Neural cell (in vitro differentiated cells): ENCODE data around the gene OBSCN. TPM values are rescaled to one million over a fixed set of nuclear protein-coding genes. Genes with fewer than 3 reads are reported as not detected.

Experiments
- H2AFZ ChIP-seq: fragments of 200-600, 300-800 bp; sonication (generic), shearing (Covaris generic); 2 replicates; pipeline ENCODE4 v1.6.0; 2014; ENCODE audit warnings: low read depth, mild to moderate bottlenecking, antibody characterized with exemption, low read length, moderate library complexity
- H3F3A ChIP-seq: fragments of 200-600 bp; shearing (Covaris generic); 2 replicates; pipeline ENCODE4 v1.6.1; 2016; ENCODE audit warnings: mild to moderate bottlenecking, moderate library complexity, mixed read lengths, antibody characterized with exemption, low read length; ENCODE audit not compliant: insufficient read depth, poor library complexity, severe bottlenecking
- H3K27ac ChIP-seq: fragments of 200-600, 300-800 bp; sonication (generic), shearing (Covaris generic); 2 replicates; pipeline ENCODE4 v1.5.1; 2014; ENCODE audit warnings: mild to moderate bottlenecking, low read length, moderate library complexity
- H3K27me3 ChIP-seq: fragments of 300-800, 200-600 bp; sonication (generic), shearing (Covaris generic); 2 replicates; pipeline ENCODE4 v1.6.0; 2014; ENCODE audit warnings: mild to moderate bottlenecking, low read depth, low read length, moderate library complexity; ENCODE audit not compliant: insufficient read depth
- H3K36me3 ChIP-seq: fragments of 300-800, 200-600 bp; sonication (generic), shearing (Covaris generic); 2 replicates; pipeline ENCODE4 v1.5.1; 2014; ENCODE audit warnings: mild to moderate bottlenecking, antibody characterized with exemption, low read length, moderate library complexity; ENCODE audit not compliant: insufficient read depth
- H3K4me2 ChIP-seq: fragments of 300-800, 200-600 bp; sonication (generic), shearing (Covaris generic); 2 replicates; pipeline ENCODE4 v1.6.0; 2014; ENCODE audit warnings: mild to moderate bottlenecking, low read length
- H3K4me3 ChIP-seq: fragments of 300-800, 200-600 bp; sonication (generic), shearing (Covaris generic); 2 replicates; pipeline ENCODE4 v1.5.1; 2014; ENCODE audit warnings: mild to moderate bottlenecking, low read length, moderate library complexity
- H3K79me2 ChIP-seq: fragments of 200-600 bp; shearing (Covaris generic); replicated peaks from 2 replicates; pipeline ENCODE4 v1.6.0; 2014; ENCODE audit warnings: mild to moderate bottlenecking, low read length, moderate library complexity; ENCODE audit not compliant: insufficient read depth
- H3K9ac ChIP-seq: fragments of 300-800, 200-600 bp; sonication (generic), shearing (Covaris generic); 2 replicates; pipeline ENCODE4 v1.6.1; 2016; ENCODE audit warnings: mild to moderate bottlenecking, low read length, mixed read lengths
- H3K9me2 ChIP-seq: fragments of 200-600 bp; shearing (Covaris generic); 2 replicates; pipeline ENCODE4 v1.6.1; 2016; ENCODE audit warnings: mild to moderate bottlenecking, low read length, mixed read lengths; ENCODE audit not compliant: insufficient read depth
- H3K9me3 ChIP-seq: fragments of 200-600, 300-800 bp; sonication (generic), shearing (Covaris generic); 2 replicates; pipeline ENCODE4 v1.6.1; 2016; ENCODE audit warnings: mild to moderate bottlenecking, mixed run types, low read length, moderate library complexity, mixed read lengths
- H4K20me1 ChIP-seq: fragments of 200-600 bp; shearing (Covaris generic); 2 replicates; pipeline ENCODE4 v1.6.1; 2016; ENCODE audit warnings: mild to moderate bottlenecking, mixed run types; ENCODE audit not compliant: insufficient read depth
- EP300 ChIP-seq: fragments of 450-650 bp; conservative IDR thresholded peaks from 2 replicates; pipeline ENCODE4 v1.6.1; 2014; ENCODE audit warnings: antibody characterized with exemption, mild to moderate bottlenecking, moderate library complexity; ENCODE audit not compliant: poor library complexity, severe bottlenecking
- EZH2 ChIP-seq: fragments of 200-600, 300-800 bp; shearing (Covaris generic), sonication (generic); IDR thresholded peaks from 2 replicates; pipeline ENCODE4 v1.6.1; 2014; ENCODE audit warnings: antibody characterized with exemption, low read length, borderline replicate concordance, mild to moderate bottlenecking; ENCODE audit not compliant: insufficient read depth, poor library complexity, severe bottlenecking
- MXI1 ChIP-seq: fragments of 450-650 bp; conservative IDR thresholded peaks from 2 replicates; pipeline ENCODE4 v1.6.1; 2014; ENCODE audit warnings: antibody characterized with exemption, mild to moderate bottlenecking; ENCODE audit not compliant: poor library complexity, severe bottlenecking
- POLR2AphosphoS5 ChIP-seq: IDR thresholded peaks from 2 replicates; pipeline ENCODE4 v1.6.1; 2012
- RAD21 ChIP-seq: fragments of 450-650 bp; conservative IDR thresholded peaks from 2 replicates; pipeline ENCODE4 v1.6.1; 2014; ENCODE audit warnings: antibody characterized with exemption, mild to moderate bottlenecking, moderate library complexity
- SMC3 ChIP-seq: fragments of 450-650 bp; conservative IDR thresholded peaks from 2 replicates; pipeline ENCODE4 v1.6.1; 2014; ENCODE audit warnings: antibody characterized with exemption, mild to moderate bottlenecking, moderate library complexity; ENCODE audit not compliant: poor library complexity
- TAF1 ChIP-seq: IDR thresholded peaks from 2 replicates; pipeline ENCODE4 v1.6.1; 2012; ENCODE audit warnings: low read depth
- polyA plus RNA-seq: library from polyadenylated mRNA; depleted of rRNA; stranded (reverse); fragments of >200 nt; gene quantifications from 2 replicates; pipeline ENCODE4 v1.2.3, GENCODE V29; 2014
- TF ChIP-seq, protein P1 (sequence below): IDR thresholded peaks from 2 replicates; pipeline ENCODE4 v1.6.1; 2012; ENCODE audit warnings: borderline replicate concordance
- TF ChIP-seq, protein P2 (sequence below): fragments of 450-650 bp; IDR thresholded peaks from 2 replicates; pipeline ENCODE4 v1.5.1; 2014; ENCODE audit warnings: antibody characterized with exemption, mild to moderate bottlenecking, moderate library complexity; ENCODE audit not compliant: poor library complexity, severe bottlenecking

Gene OBSCN
- polyA plus RNA-seq, 1 donor from 2014 or later: 7.2 TPM

DNA sequence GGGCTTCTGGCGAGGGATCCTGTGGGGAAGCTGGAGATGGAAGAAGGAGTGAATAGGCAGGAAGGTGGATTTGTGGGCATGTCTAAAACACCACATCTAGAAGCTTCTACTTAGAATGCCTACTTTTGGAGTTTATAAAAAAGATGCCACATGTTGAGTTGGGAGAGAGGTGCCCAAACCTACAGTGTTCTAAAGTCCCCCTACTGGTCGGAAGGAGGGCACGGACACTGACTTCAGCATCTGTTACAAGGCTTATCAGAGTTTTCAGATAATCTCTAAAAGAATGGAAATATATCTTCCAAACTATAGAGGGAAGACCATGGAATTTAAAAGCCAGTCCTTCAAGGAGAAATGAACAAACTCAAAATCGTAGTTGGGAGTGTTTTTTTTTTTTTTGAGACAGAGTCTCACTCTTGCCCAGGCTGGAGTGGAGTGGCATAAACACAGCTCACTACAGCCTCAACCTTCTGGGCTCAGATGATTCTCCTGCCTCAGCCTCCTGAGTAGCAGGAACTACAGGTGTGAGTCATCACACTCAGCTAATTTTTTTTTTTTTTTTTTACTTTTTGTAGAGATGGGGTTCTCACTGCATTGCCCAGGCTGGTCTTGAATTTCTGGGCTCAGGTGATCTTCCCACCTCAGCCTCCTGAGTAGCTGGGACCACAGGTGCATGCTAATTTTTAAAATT lies 27.4 kb upstream of the OBSCN start:
- Histone ChIP-seq H3K27ac (no peak overlapping the region), H3K9me2 (no peaks in the 10 kb centered on the region), H3K9me3 (no peaks in the 10 kb centered on the region), H3K9ac (no peak overlapping the region), H3K4me3 (no peak overlapping the region), H3K36me3 (no peaks in the 10 kb centered on the region), H3K79me2 (no peaks in the 10 kb centered on the region), H3K27me3 (no peaks in the 10 kb centered on the region), H3K4me2 (no peak overlapping the region), H4K20me1 (no peaks in the 10 kb centered on the region), H2AFZ (no peak overlapping the region), H3F3A (no peaks in the 10 kb centered on the region)
- no peak for TF ChIP-seq EP300
- TF ChIP-seq TAF1: no peak
- TF ChIP-seq EZH2: no peak
- no peak for TF ChIP-seq RAD21
- TF ChIP-seq POLR2AphosphoS5: no peak
- TF ChIP-seq, protein P1, sequence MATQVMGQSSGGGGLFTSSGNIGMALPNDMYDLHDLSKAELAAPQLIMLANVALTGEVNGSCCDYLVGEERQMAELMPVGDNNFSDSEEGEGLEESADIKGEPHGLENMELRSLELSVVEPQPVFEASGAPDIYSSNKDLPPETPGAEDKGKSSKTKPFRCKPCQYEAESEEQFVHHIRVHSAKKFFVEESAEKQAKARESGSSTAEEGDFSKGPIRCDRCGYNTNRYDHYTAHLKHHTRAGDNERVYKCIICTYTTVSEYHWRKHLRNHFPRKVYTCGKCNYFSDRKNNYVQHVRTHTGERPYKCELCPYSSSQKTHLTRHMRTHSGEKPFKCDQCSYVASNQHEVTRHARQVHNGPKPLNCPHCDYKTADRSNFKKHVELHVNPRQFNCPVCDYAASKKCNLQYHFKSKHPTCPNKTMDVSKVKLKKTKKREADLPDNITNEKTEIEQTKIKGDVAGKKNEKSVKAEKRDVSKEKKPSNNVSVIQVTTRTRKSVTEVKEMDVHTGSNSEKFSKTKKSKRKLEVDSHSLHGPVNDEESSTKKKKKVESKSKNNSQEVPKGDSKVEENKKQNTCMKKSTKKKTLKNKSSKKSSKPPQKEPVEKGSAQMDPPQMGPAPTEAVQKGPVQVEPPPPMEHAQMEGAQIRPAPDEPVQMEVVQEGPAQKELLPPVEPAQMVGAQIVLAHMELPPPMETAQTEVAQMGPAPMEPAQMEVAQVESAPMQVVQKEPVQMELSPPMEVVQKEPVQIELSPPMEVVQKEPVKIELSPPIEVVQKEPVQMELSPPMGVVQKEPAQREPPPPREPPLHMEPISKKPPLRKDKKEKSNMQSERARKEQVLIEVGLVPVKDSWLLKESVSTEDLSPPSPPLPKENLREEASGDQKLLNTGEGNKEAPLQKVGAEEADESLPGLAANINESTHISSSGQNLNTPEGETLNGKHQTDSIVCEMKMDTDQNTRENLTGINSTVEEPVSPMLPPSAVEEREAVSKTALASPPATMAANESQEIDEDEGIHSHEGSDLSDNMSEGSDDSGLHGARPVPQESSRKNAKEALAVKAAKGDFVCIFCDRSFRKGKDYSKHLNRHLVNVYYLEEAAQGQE: no peak
- TF ChIP-seq MXI1: no peak
- no peak for TF ChIP-seq SMC3
- TF ChIP-seq, protein P2, sequence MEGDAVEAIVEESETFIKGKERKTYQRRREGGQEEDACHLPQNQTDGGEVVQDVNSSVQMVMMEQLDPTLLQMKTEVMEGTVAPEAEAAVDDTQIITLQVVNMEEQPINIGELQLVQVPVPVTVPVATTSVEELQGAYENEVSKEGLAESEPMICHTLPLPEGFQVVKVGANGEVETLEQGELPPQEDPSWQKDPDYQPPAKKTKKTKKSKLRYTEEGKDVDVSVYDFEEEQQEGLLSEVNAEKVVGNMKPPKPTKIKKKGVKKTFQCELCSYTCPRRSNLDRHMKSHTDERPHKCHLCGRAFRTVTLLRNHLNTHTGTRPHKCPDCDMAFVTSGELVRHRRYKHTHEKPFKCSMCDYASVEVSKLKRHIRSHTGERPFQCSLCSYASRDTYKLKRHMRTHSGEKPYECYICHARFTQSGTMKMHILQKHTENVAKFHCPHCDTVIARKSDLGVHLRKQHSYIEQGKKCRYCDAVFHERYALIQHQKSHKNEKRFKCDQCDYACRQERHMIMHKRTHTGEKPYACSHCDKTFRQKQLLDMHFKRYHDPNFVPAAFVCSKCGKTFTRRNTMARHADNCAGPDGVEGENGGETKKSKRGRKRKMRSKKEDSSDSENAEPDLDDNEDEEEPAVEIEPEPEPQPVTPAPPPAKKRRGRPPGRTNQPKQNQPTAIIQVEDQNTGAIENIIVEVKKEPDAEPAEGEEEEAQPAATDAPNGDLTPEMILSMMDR: no peak

DNA sequence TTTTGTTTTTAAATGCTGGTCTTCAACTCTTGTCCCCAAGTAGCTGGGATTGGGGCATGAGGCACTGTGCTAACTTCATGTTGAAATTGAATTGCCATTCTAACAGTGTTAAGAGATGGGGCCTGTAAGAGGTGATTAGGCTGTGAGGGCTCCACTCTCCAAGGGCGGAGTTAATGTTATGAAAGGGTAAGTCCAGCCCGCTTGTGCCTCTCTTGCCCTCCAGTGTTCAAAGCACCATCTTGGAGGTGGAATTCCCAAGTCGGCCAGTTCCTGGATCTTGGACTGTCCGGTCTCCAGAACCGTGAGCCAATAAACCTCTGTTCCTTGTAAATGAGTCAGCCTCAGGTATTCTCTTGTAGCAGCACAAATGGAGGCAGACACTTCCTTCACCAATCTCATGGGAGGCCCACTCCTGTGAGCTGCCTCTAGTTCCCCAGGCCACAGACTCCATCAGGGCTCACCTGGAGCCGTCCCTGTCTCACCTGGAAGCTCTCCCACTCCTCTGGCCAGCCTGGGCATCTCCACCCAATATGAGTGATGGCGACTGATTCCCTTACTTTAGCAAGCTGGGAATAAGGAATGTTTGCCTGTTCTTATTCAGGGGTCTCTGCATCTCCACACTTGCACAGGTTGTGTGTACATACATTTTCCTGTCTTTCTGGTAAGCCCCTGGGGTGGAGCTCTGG lies 26.7 kb upstream of the OBSCN start:
- no peak overlapping the region for H2AFZ ChIP-seq
- no peaks in the 10 kb centered on the region for H3F3A ChIP-seq
- no peak overlapping the region for H3K9ac ChIP-seq
- no peak overlapping the region for H3K27ac ChIP-seq
- H3K79me2 ChIP-seq: no peaks in the 10 kb centered on the region
- H3K4me3 ChIP-seq: no peak overlapping the region
- no peaks in the 10 kb centered on the region for H4K20me1 ChIP-seq
- H3K4me2 ChIP-seq: no peak overlapping the region
- TF ChIP-seq POLR2AphosphoS5: no peak
- TF ChIP-seq, protein P1: no peak
- TF ChIP-seq TAF1: no peak
- TF ChIP-seq EP300: no peak
- no peak for TF ChIP-seq EZH2
- TF ChIP-seq RAD21: no peak
- TF ChIP-seq, protein P2: no peak
- TF ChIP-seq MXI1: no peak
- no peak for TF ChIP-seq SMC3
- no peaks in the 10 kb centered on the region for H3K27me3 ChIP-seq
- no peaks in the 10 kb centered on the region for H3K9me3 ChIP-seq
- no peaks in the 10 kb centered on the region for H3K36me3 ChIP-seq
- no peaks in the 10 kb centered on the region for H3K9me2 ChIP-seq
